OCI-LY7 (cell line): ENCODE measurements around the gene ETNPPL. TPM values are rescaled to one million over a fixed set of nuclear protein-coding genes. Genes with fewer than 3 reads are reported as not detected.

Experiments used
- BruUV-seq: library from RNA; stranded (reverse); fragments of 400-500 nt; replicated peaks from 2 replicates; lab custom pipeline; 2021; lab: Mats Ljungman, UMichigan
- CTCF ChIA-PET: fragments of 300-600 bp; sonication (Branson Sonifier 250); formaldehyde crosslinking; loops from one replicate; lab custom pipeline; 2022; ENCODE audit warnings: antibody characterized with exemption; ENCODE audit not compliant: unreplicated experiment; lab: Charles Lee
- POLR2A ChIA-PET: fragments of 300-600 bp; sonication (Branson Sonifier 250); formaldehyde crosslinking; loops from one replicate; lab custom pipeline; 2022; ENCODE audit warnings: antibody characterized with exemption; lab: Charles Lee
- DNase-seq: peaks from one replicate; pipeline ENCODE4 v3.0.0-alpha.2; 2015; ENCODE audit warnings: low spot score
- H2AFZ ChIP-seq: fragments of 200-600 bp; sonication (generic), shearing (Covaris generic); 2 replicates; pipeline ENCODE4 v1.6.1; 2014; ENCODE audit warnings: mild to moderate bottlenecking, antibody characterized with exemption, low read length, moderate library complexity
- H3K27ac ChIP-seq: fragments of 200-600 bp; sonication (generic); 2 replicates; pipeline ENCODE4 v1.5.1; 2014; ENCODE audit warnings: mixed run types, low read depth, mild to moderate bottlenecking, moderate library complexity, low read length, inconsistent platforms; ENCODE audit not compliant: poor library complexity, severe bottlenecking
- H3K36me3 ChIP-seq: fragments of 200-600 bp; sonication (generic); 2 replicates; pipeline ENCODE4 v1.6.1; 2014; ENCODE audit warnings: mild to moderate bottlenecking, antibody characterized with exemption, low read length, moderate library complexity, mixed read lengths; ENCODE audit not compliant: insufficient read depth
- H3K4me1 ChIP-seq: fragments of 200-600 bp; sonication (generic); 2 replicates; pipeline ENCODE4 v1.5.1; 2014; ENCODE audit warnings: mild to moderate bottlenecking, low read length; ENCODE audit not compliant: insufficient read depth, poor library complexity, severe bottlenecking
- H3K4me2 ChIP-seq: fragments of 200-600 bp; sonication (generic); 2 replicates; pipeline ENCODE4 v1.6.1; 2014; ENCODE audit warnings: mild to moderate bottlenecking, low read length
- H3K4me3 ChIP-seq: fragments of 200-600 bp; sonication (generic); 2 replicates; pipeline ENCODE4 v1.5.1; 2014; ENCODE audit warnings: mild to moderate bottlenecking, low read depth, low read length; ENCODE audit not compliant: poor library complexity, severe bottlenecking
- H3K79me2 ChIP-seq: fragments of 200-600 bp; sonication (generic); 2 replicates; pipeline ENCODE4 v1.6.1; 2016; ENCODE audit warnings: low read depth, mild to moderate bottlenecking, low read length, moderate library complexity, mixed read lengths; ENCODE audit not compliant: insufficient read depth
- H3K9me2 ChIP-seq: fragments of 200-600 bp; sonication (generic); 2 replicates; pipeline ENCODE4 v1.6.1; 2016; ENCODE audit warnings: mild to moderate bottlenecking, low read length, mixed read lengths; ENCODE audit not compliant: insufficient read depth
- H3K9me3 ChIP-seq: fragments of 200-600 bp; sonication (generic); 2 replicates; pipeline ENCODE4 v1.6.1; 2014; ENCODE audit warnings: mild to moderate bottlenecking, mixed run types, low read length, mixed read lengths
- H4K20me1 ChIP-seq: fragments of 200-600 bp; sonication (generic); 2 replicates; pipeline ENCODE4 v1.6.1; 2014; ENCODE audit warnings: mild to moderate bottlenecking, antibody characterized with exemption, low read length, moderate library complexity, mixed read lengths; ENCODE audit not compliant: insufficient read depth
- EZH2phosphoT487 ChIP-seq: fragments of 200-600 bp; sonication (generic); IDR thresholded peaks from 2 replicates; pipeline ENCODE4 v1.6.1; 2018; ENCODE audit warnings: low read depth, borderline replicate concordance, mild to moderate bottlenecking, mixed run types, antibody characterized with exemption, low read length, moderate library complexity, mixed read lengths
- intact Hi-C: fragments of 100-400 bp; cut with micrococcal nuclease; formaldehyde crosslinking; loops from one replicate; pipeline ENCODE4 v1.10.0; 2022; ENCODE audit not compliant: unreplicated experiment
- total RNA-seq, 2 experiments: library from RNA; depleted of rRNA in 1 of 2; stranded (reverse); fragments of >200 nt in 1 of 2; shearing (Covaris generic) in 1 of 2; gene quantifications; 2 replicates each; pipeline ENCODE4 v1.2.3, GENCODE V29; 2014 to 2022
- TF ChIP-seq, protein P1 (sequence below): fragments of 200-600 bp; sonication (generic); conservative IDR thresholded peaks from 2 replicates; pipeline ENCODE4 v1.5.1; 2014; ENCODE audit warnings: mild to moderate bottlenecking, antibody characterized with exemption, low read length, moderate library complexity, mixed read lengths

The ETNPPL gene
- total RNA-seq, 2 experiments from 2014 or later: not detected

DNA sequence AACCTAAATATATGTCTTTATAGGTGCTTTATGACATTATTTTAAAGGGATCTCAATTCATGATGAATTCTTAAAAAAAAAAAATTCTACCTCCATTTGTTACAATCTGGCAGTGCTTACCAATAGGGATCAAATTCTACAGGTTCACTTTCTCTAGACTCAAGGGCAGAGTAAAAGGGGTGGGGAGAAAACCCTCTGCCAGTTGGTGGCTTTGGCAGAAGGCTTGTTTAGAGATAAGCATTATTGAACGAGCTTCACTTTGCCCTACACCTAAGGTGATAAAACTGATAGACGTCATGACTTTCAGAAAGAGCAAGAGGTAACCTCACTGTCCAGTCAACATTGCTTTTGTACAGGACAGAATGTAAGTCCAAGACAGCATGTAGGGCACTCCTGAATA is 58.9 kb downstream of the ETNPPL start:
- POLR2A ChIA-PET: no interaction called here

DNA sequence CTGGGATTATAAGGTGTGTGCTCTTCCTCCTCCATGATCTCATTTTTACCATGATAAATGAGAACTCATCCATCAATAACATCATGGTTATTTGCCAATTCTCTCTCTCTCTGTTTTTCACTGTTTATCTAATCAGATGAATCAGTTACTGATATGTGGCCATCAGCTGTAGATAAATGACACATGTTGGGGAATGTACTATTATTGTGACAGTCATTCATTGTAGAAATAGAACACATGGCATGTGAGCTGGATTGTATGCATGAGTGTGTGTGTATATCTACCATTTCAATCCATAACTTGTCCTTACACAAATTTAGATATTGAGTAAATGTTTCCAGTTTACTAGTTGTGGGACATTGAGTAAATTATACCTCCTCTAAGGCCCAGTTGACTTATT is 59.5 kb downstream of the ETNPPL start:
- ChIA-PET CTCF (no interaction called here), POLR2A (no interaction called here)
- no peaks in the 10 kb centered on the region for H3K9me2 ChIP-seq
- H3K4me1 ChIP-seq: no peaks in the 10 kb centered on the region
- BruUV-seq: no TSS peak
- H2AFZ ChIP-seq: no peak overlapping the region
- no peaks in the 10 kb centered on the region for H4K20me1 ChIP-seq
- no peak for TF ChIP-seq EZH2phosphoT487
- TF ChIP-seq, protein P1, sequence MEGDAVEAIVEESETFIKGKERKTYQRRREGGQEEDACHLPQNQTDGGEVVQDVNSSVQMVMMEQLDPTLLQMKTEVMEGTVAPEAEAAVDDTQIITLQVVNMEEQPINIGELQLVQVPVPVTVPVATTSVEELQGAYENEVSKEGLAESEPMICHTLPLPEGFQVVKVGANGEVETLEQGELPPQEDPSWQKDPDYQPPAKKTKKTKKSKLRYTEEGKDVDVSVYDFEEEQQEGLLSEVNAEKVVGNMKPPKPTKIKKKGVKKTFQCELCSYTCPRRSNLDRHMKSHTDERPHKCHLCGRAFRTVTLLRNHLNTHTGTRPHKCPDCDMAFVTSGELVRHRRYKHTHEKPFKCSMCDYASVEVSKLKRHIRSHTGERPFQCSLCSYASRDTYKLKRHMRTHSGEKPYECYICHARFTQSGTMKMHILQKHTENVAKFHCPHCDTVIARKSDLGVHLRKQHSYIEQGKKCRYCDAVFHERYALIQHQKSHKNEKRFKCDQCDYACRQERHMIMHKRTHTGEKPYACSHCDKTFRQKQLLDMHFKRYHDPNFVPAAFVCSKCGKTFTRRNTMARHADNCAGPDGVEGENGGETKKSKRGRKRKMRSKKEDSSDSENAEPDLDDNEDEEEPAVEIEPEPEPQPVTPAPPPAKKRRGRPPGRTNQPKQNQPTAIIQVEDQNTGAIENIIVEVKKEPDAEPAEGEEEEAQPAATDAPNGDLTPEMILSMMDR: no peak
- intact Hi-C loops: no loop called here
- no peak overlapping the region for H3K4me2 ChIP-seq
- H3K9me3 ChIP-seq: no peaks in the 10 kb centered on the region
- DNase-seq: no peak
- H3K27ac ChIP-seq: no peak overlapping the region
- H3K79me2 ChIP-seq: no peaks in the 10 kb centered on the region
- H3K4me3 ChIP-seq: no peak overlapping the region
- H3K36me3 ChIP-seq: no peaks in the 10 kb centered on the region

More for the DNA sequence above, 58.9 kb downstream of the ETNPPL start:
- H3K9me3 ChIP-seq: no peaks in the 10 kb centered on the region
- H3K4me3 ChIP-seq: no peak overlapping the region
- H3K4me2 ChIP-seq: no peak overlapping the region
- no peaks in the 10 kb centered on the region for H3K9me2 ChIP-seq
- no peak for TF ChIP-seq EZH2phosphoT487
- TF ChIP-seq, protein P1: no peak
- H3K4me1 ChIP-seq: no peaks in the 10 kb centered on the region
- no peak for DNase-seq
- no peaks in the 10 kb centered on the region for H4K20me1 ChIP-seq
- no peak overlapping the region for H3K27ac ChIP-seq
- H2AFZ ChIP-seq: no peak overlapping the region
- H3K36me3 ChIP-seq: no peaks in the 10 kb centered on the region
- no peaks in the 10 kb centered on the region for H3K79me2 ChIP-seq
- CTCF ChIA-PET: no interaction called here
- BruUV-seq: no TSS peak
- intact Hi-C loops: no loop called here

DNA sequence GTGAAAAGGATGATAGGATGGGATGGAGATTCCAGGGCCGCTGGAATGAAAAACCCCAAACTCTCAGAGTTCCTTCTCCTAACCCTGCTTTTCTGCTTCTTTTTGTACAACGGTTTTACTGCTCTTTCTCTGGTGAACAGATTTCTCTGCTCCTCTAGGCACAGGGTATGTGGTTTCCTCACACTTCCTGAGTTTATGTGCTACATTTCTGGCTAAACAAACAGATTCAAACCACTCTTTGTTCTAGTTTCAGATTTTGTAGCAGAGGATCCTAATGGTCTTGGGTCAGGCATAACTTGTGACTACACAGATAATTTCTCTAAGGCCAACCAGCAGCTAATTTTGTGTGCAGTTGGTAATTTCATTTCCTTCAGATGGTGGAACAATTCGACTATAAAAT is 59.9 kb downstream of the ETNPPL start:
- Histone ChIP-seq H3K36me3 (no peaks in the 10 kb centered on the region), H3K4me1 (no peaks in the 10 kb centered on the region), H3K27ac (no peak overlapping the region), H3K4me2 (no peak overlapping the region), H3K4me3 (no peak overlapping the region), H3K79me2 (no peaks in the 10 kb centered on the region), H4K20me1 (no peaks in the 10 kb centered on the region), H2AFZ (no peak overlapping the region), H3K9me3 (no peaks in the 10 kb centered on the region), H3K9me2 (no peaks in the 10 kb centered on the region)
- ChIA-PET POLR2A (interaction anchor here (0.7 kb wide), 1 partner anchor 40 kb away, joined by 3 read pairs; no protein-coding TSS in a partner anchor), CTCF (no interaction called here)
- BruUV-seq: no TSS peak
- DNase-seq: no peak
- intact Hi-C loops: no loop called here
- TF ChIP-seq, protein P1: no peak
- TF ChIP-seq EZH2phosphoT487: no peak
